SK-N-MC (cell line): ENCODE results near the gene ALPL.

Experiments used
- DNase-seq: peaks from one replicate; pipeline ENCODE4 v3.0.0-alpha.2; 2011; ENCODE audit warnings: low read depth, low spot score
- H3K27ac ChIP-seq: fragments of 200-600 bp; sonication (generic); 2 replicates; pipeline ENCODE4 v1.5.1; 2016; ENCODE audit warnings: mixed run types
- H3K36me3 ChIP-seq: fragments of 200-600 bp; sonication (generic); 2 replicates; pipeline ENCODE4 v1.6.1; 2017; ENCODE audit warnings: antibody characterized with exemption, low read length, mixed read lengths; ENCODE audit not compliant: insufficient read depth
- H3K4me3 ChIP-seq: fragments of 200-600 bp; sonication (generic); 2 replicates; pipeline ENCODE4 v1.5.1; 2016
- H3K9ac ChIP-seq: fragments of 200-600 bp; sonication (generic); 2 replicates; pipeline ENCODE4 v1.8.0; 2017; ENCODE audit warnings: mixed run types, mixed read lengths; ENCODE audit not compliant: insufficient read length
- H3K9me3 ChIP-seq: fragments of 200-600 bp; sonication (generic); 2 replicates; pipeline ENCODE4 v1.6.1; 2017; ENCODE audit warnings: low read depth, mild to moderate bottlenecking, antibody characterized with exemption, low read length, moderate library complexity, mixed read lengths
- EZH2 ChIP-seq: fragments of 200-600 bp; sonication (generic); IDR thresholded peaks from one replicate; pipeline ENCODE4 v1.6.1; 2017; ENCODE audit warnings: antibody characterized with exemption
- FOXP2 ChIP-seq: optimal IDR thresholded peaks from 2 replicates; pipeline ENCODE3; 2011; ENCODE audit warnings: mild to moderate bottlenecking, moderate library complexity; ENCODE audit not compliant: insufficient read depth; ENCODE audit errors: extremely low read length, control extremely low read depth
- POLR2AphosphoS5 ChIP-seq: IDR thresholded peaks from 2 replicates; pipeline ENCODE4 v1.6.1; 2012; ENCODE audit warnings: mild to moderate bottlenecking, low read depth, low read length, borderline replicate concordance

ALPL gene

GRCh38 chr1:21614419-21615115, 105.3 kb downstream of the ALPL start:
- H3K9me3 ChIP-seq, result no peaks in the 10 kb centered on the region
- H3K9ac ChIP-seq, result no peak overlapping the region
- no peak for DNase-seq
- H3K36me3 ChIP-seq, result no peaks in the 10 kb centered on the region; the same call in 1 of the 2 replicates
- H3K27ac ChIP-seq, result no peak overlapping the region
- TF ChIP-seq EZH2 (no peak), FOXP2 (no peak), POLR2AphosphoS5 (no peak)
- H3K4me3 ChIP-seq, result no peak overlapping the region

- no peak overlapping the region for H3K4me3 ChIP-seq
- H3K9me3 ChIP-seq, result no peaks in the 10 kb centered on the region
- no peak for DNase-seq
- H3K9ac ChIP-seq, result no peak overlapping the region
- H3K36me3 ChIP-seq, result no peaks in the 10 kb centered on the region; the same call in 1 of the 2 replicates
- TF ChIP-seq EZH2 (no peak), FOXP2 (no peak), POLR2AphosphoS5 (no peak)
- H3K27ac ChIP-seq, result peak overlapping the region; percentile 25; the same call in 1 of the 2 replicates
These were observed 107.1 kb downstream of the ALPL start for GRCh38 chr1:21616372-21616771.

- DNase-seq, result no peak
- Histone ChIP-seq H3K36me3 (no peaks in the 10 kb centered on the region; the same call in 1 of the 2 replicates), H3K4me3 (no peak overlapping the region), H3K9me3 (no peaks in the 10 kb centered on the region), H3K9ac (no peak overlapping the region), H3K27ac (no peak overlapping the region)
- TF ChIP-seq EZH2 (no peak), POLR2AphosphoS5 (no peak), FOXP2 (no peak)
These were observed 108.0 kb downstream of the ALPL start for GRCh38 chr1:21617126-21617738.

- no peak overlapping the region for H3K4me3 ChIP-seq
These were observed 108.8 kb downstream of the ALPL start for GRCh38 chr1:21618059-21618458.

GRCh38 chr1:21618561-21619374, 109.5 kb downstream of the ALPL start:
- no peak overlapping the region for H3K4me3 ChIP-seq
- no peaks in the 10 kb centered on the region; the same call in 1 of the 2 replicates for H3K36me3 ChIP-seq
- DNase-seq, result no peak
- no peaks in the 10 kb centered on the region for H3K9me3 ChIP-seq
- TF ChIP-seq FOXP2 (no peak), EZH2 (no peak), POLR2AphosphoS5 (no peak)
- H3K9ac ChIP-seq, result no peak overlapping the region
- H3K27ac ChIP-seq, result no peak overlapping the region

More at GRCh38 chr1:21618059-21618458, 108.8 kb downstream of the ALPL start:
- H3K9ac ChIP-seq, result no peak overlapping the region
- no peaks in the 10 kb centered on the region; the same call in 1 of the 2 replicates for H3K36me3 ChIP-seq
- DNase-seq, result no peak
- no peaks in the 10 kb centered on the region for H3K9me3 ChIP-seq
- TF ChIP-seq EZH2 (no peak), FOXP2 (no peak), POLR2AphosphoS5 (no peak)
- H3K27ac ChIP-seq, result no peak overlapping the region

GRCh38 chr1:21619375-21619947, 110.2 kb downstream of the ALPL start:
- Histone ChIP-seq H3K36me3 (no peaks in the 10 kb centered on the region; the same call in 1 of the 2 replicates), H3K9ac (no peak overlapping the region), H3K27ac (no peak overlapping the region), H3K9me3 (no peaks in the 10 kb centered on the region), H3K4me3 (no peak overlapping the region)
- TF ChIP-seq POLR2AphosphoS5, result no peak
- no peak for TF ChIP-seq FOXP2
- TF ChIP-seq EZH2, result no peak
- no peak for DNase-seq

- H3K27ac ChIP-seq, result no peak overlapping the region
These were observed 110.8 kb downstream of the ALPL start for GRCh38 chr1:21620011-21620410.

GRCh38 chr1:21620496-21620895, 111.3 kb downstream of the ALPL start:
- Histone ChIP-seq H3K36me3 (no peaks in the 10 kb centered on the region; the same call in none of the 2 replicates), H3K4me3 (peak overlapping the region; percentile 69), H3K9me3 (no peaks in the 10 kb centered on the region), H3K27ac (no peak overlapping the region), H3K9ac (no peak overlapping the region)
- TF ChIP-seq EZH2 (no peak), FOXP2 (no peak), POLR2AphosphoS5 (no peak)
- DNase-seq, result no peak

More at GRCh38 chr1:21620011-21620410, 110.8 kb downstream of the ALPL start:
- Histone ChIP-seq H3K36me3 (no peaks in the 10 kb centered on the region; the same call in 1 of the 2 replicates), H3K9ac (no peak overlapping the region), H3K4me3 (no peak overlapping the region), H3K9me3 (no peaks in the 10 kb centered on the region)
- DNase-seq, result no peak
- TF ChIP-seq EZH2 (no peak), FOXP2 (no peak), POLR2AphosphoS5 (no peak)
